H1 (cell line): ENCODE data around the gene MR1. TPM values are rescaled to one million over a fixed set of nuclear protein-coding genes. Genes with fewer than 3 reads are reported as not detected.

Experiments used
- CTCF ChIA-PET: fragments of 300-600 bp; sonication (Branson Sonifier 250); formaldehyde crosslinking; loops from one replicate; lab custom pipeline; 2021; ENCODE audit not compliant: partially characterized antibody; lab: Charles Lee
- POLR2A ChIA-PET: fragments of 300-600 bp; sonication (Branson Sonifier 250); formaldehyde crosslinking; loops from one replicate; lab custom pipeline; 2021; ENCODE audit warnings: inconsistent platforms; ENCODE audit not compliant: partially characterized antibody; lab: Charles Lee
- DNase-seq, 2 experiments: peaks; one replicate each; pipeline versions ENCODE4 v3.0.0 to v3.0.0-alpha.2; 2010 to 2022; ENCODE audit warnings: low spot score in 2 of 2, low read depth in 1 of 2, mixed read lengths in 1 of 2
- FAIRE-seq: peaks from 2 replicates; lab custom pipeline; 2011; peaks lifted over from hg19 to GRCh38; lab: Jason Lieb, UNC
- H2AFZ ChIP-seq: 2 replicates; pipeline ENCODE4 v1.8.1; 2012; ENCODE audit warnings: low read length, inconsistent platforms
- H2AK5ac ChIP-seq: 2 replicates; pipeline ENCODE4 v1.6.1; 2013; ENCODE audit warnings: low read depth, low read length
- H2BK120ac ChIP-seq: replicated peaks from 2 replicates; pipeline ENCODE3; 2013; ENCODE audit warnings: low read depth, low read length, inconsistent platforms
- H2BK12ac ChIP-seq: 2 replicates; pipeline ENCODE4 v1.6.1; 2013; ENCODE audit warnings: low read depth, low read length
- H2BK15ac ChIP-seq: 2 replicates; pipeline ENCODE4 v1.6.1; 2013; ENCODE audit warnings: low read length
- H2BK20ac ChIP-seq: 2 replicates; pipeline ENCODE4 v1.6.1; 2013; ENCODE audit warnings: low read length
- H2BK5ac ChIP-seq: 2 replicates; pipeline ENCODE4 v1.6.1; 2013; ENCODE audit warnings: low read depth, low read length
- H3K14ac ChIP-seq: 2 replicates; pipeline ENCODE4 v1.6.1; 2013; ENCODE audit warnings: inconsistent platforms; ENCODE audit not compliant: insufficient read length
- H3K18ac ChIP-seq: 2 replicates; pipeline ENCODE4 v1.6.1; 2013; ENCODE audit warnings: low read length; ENCODE audit errors: extremely low read depth
- H3K23ac ChIP-seq: 2 replicates; pipeline ENCODE4 v1.6.1; 2013; ENCODE audit warnings: inconsistent platforms; ENCODE audit not compliant: insufficient read length
- H3K23me2 ChIP-seq: 2 replicates; pipeline ENCODE4 v1.6.1; 2013; ENCODE audit warnings: low read depth, low read length
- H3K27ac ChIP-seq: 2 replicates; pipeline ENCODE4 v1.6.1; 2011; ENCODE audit warnings: low read depth, low read length, inconsistent platforms
- H3K27me3 ChIP-seq, 4 experiments: replicated peaks in 1 of 4; 1 replicate in 1 of 4; 2 replicates in 3 of 4; pipeline versions ENCODE4 v1.6.1 to v1.8.1; 2011 to 2013; ENCODE audit warnings: low read length in 3 of 4, mild to moderate bottlenecking in 3 of 4, inconsistent platforms in 2 of 4, mixed read lengths in 2 of 4, moderate library complexity in 1 of 4; ENCODE audit not compliant: control insufficient read depth in 3 of 4, insufficient read depth in 3 of 4; ENCODE audit errors: extremely low read depth in 1 of 4
- H3K36me3 ChIP-seq, 4 experiments: 2 replicates each; pipeline versions ENCODE4 v1.6.1 to v1.8.1; 2011 to 2013; ENCODE audit warnings: mild to moderate bottlenecking in 4 of 4, low read length in 3 of 4, moderate library complexity in 2 of 4, control low read depth in 1 of 4, inconsistent platforms in 1 of 4; ENCODE audit not compliant: insufficient read depth in 4 of 4, control insufficient read depth in 2 of 4
- H3K4ac ChIP-seq: replicated peaks from 2 replicates; pipeline ENCODE3; 2013; ENCODE audit warnings: low read length, low read depth, mixed read lengths, inconsistent platforms; ENCODE audit not compliant: insufficient read length
- H3K4me1 ChIP-seq, 4 experiments: replicated peaks in 1 of 4; 1 replicate in 1 of 4; 2 replicates in 3 of 4; pipeline versions ENCODE4 v1.6.1 to v1.8.1; 2011 to 2013; ENCODE audit warnings: low read length in 3 of 4, inconsistent platforms in 2 of 4, mixed read lengths in 1 of 4; ENCODE audit not compliant: insufficient read depth in 4 of 4, control insufficient read depth in 3 of 4
- H3K4me2 ChIP-seq, 2 experiments: 2 replicates each; pipeline versions ENCODE4 v1.6.1 to v1.8.1; 2011 to 2013; ENCODE audit warnings: low read depth in 2 of 2, low read length in 2 of 2, control low read depth in 1 of 2, inconsistent platforms in 1 of 2, mild to moderate bottlenecking in 1 of 2; ENCODE audit not compliant: insufficient read depth in 1 of 2
- H3K4me3 ChIP-seq, 4 experiments: fragments of 200-600, 300-600 bp in 1 of 4; sonication (generic), shearing (Covaris generic), sonication (Bioruptor Twin) in 1 of 4; 2 replicates each; pipeline versions ENCODE4 v1.5.1 to v1.8.1; 2011 to 2016; ENCODE audit warnings: low read length in 4 of 4, low read depth in 3 of 4, control low read depth in 2 of 4, inconsistent platforms in 2 of 4, mild to moderate bottlenecking in 2 of 4, mixed read lengths in 1 of 4, moderate library complexity in 1 of 4; ENCODE audit not compliant: insufficient read depth in 2 of 4; ENCODE audit errors: extremely low read depth in 1 of 4
- H3K56ac ChIP-seq: replicated peaks from 2 replicates; pipeline ENCODE3; 2013; ENCODE audit warnings: low read depth, mild to moderate bottlenecking, mixed read lengths, low read length, inconsistent platforms; ENCODE audit not compliant: insufficient read length
- H3K79me1 ChIP-seq: 2 replicates; pipeline ENCODE4 v1.6.1; 2013; ENCODE audit warnings: low read depth, low read length, control low read depth
- H3K79me2 ChIP-seq, 2 experiments: 2 replicates each; pipeline versions ENCODE4 v1.6.1 to v1.8.1; 2012 to 2013; ENCODE audit warnings: low read length in 2 of 2, mild to moderate bottlenecking in 2 of 2, inconsistent platforms in 1 of 2; ENCODE audit not compliant: insufficient read depth in 2 of 2, control insufficient read depth in 1 of 2
- H3K9ac ChIP-seq, 4 experiments: replicated peaks in 1 of 4; 1 replicate in 1 of 4; 2 replicates in 3 of 4; pipeline versions ENCODE4 v1.6.1 to v1.8.1; 2011 to 2013; ENCODE audit warnings: low read depth in 3 of 4, low read length in 3 of 4, control low read depth in 2 of 4, mild to moderate bottlenecking in 2 of 4, moderate library complexity in 2 of 4, inconsistent platforms in 1 of 4; ENCODE audit errors: extremely low read depth in 1 of 4
- H3K9me3 ChIP-seq, 2 experiments: 2 replicates each; pipeline versions ENCODE4 v1.6.1 to v1.8.1; 2012 to 2013; ENCODE audit warnings: mild to moderate bottlenecking in 2 of 2, moderate library complexity in 2 of 2, control low read depth in 1 of 2, inconsistent platforms in 1 of 2, low read depth in 1 of 2, low read length in 1 of 2, mixed read lengths in 1 of 2; ENCODE audit not compliant: insufficient read depth in 2 of 2
- H4K20me1 ChIP-seq, 2 experiments: replicated peaks in 1 of 2; 2 replicates each; pipeline versions ENCODE3 to v1.8.1; 2011 to 2013; ENCODE audit warnings: inconsistent platforms in 2 of 2, low read length in 2 of 2, mild to moderate bottlenecking in 1 of 2; ENCODE audit not compliant: insufficient read depth in 2 of 2, control insufficient read depth in 1 of 2
- H4K5ac ChIP-seq: 2 replicates; pipeline ENCODE4 v1.6.1; 2013; ENCODE audit warnings: low read length, low read depth, mixed read lengths, inconsistent platforms; ENCODE audit not compliant: insufficient read length
- H4K8ac ChIP-seq: 2 replicates; pipeline ENCODE4 v1.8.0; 2013; ENCODE audit warnings: mild to moderate bottlenecking, moderate library complexity, low read length, inconsistent platforms; ENCODE audit not compliant: insufficient read depth; ENCODE audit errors: extremely low read depth
- H4K91ac ChIP-seq: replicated peaks from 2 replicates; pipeline ENCODE3; 2013; ENCODE audit warnings: low read length, mixed read lengths, inconsistent platforms; ENCODE audit not compliant: insufficient read length
- CREB1 ChIP-seq: IDR thresholded peaks from 2 replicates; pipeline ENCODE4 v1.6.1; 2012; ENCODE audit warnings: inconsistent platforms
- RNF2 ChIP-seq: fragments of 200-900, 300-1000 bp; sonication (generic); IDR thresholded peaks from 2 replicates; pipeline ENCODE4 v1.7.1; 2016; ENCODE audit warnings: borderline replicate concordance, low read depth, mild to moderate bottlenecking, antibody characterized with exemption, low read length; ENCODE audit not compliant: poor library complexity, severe bottlenecking; ENCODE audit errors: missing control alignments
- USF2 ChIP-seq: IDR thresholded peaks from 2 replicates; pipeline ENCODE4 v1.6.1; 2011; ENCODE audit warnings: low read length, improper control_type of control experiment
- WGBS, 2 experiments: shearing (Covaris generic) in 1 of 2; methylation state at CpG; one replicate each; pipeline versions ENCODE4 v1.1.6 to v1.1.7; 2013 to 2015; ENCODE audit warnings: low lambda C conversion rate in 2 of 2, mixed read lengths in 2 of 2, inconsistent platforms in 1 of 2, low coverage in 1 of 2, missing lambda C conversion rate in 1 of 2; ENCODE audit not compliant: insufficient replicate concordance in 2 of 2, insufficient coverage in 1 of 2, insufficient read length in 1 of 2; ENCODE audit errors: extremely low coverage in 1 of 2, missing lambda C conversion rate in 1 of 2; 5-methylcytosine and 5-hydroxymethylcytosine counted together
- polyA plus RNA-seq, 7 experiments: library from polyadenylated mRNA; depleted of rRNA in 3 of 7; stranded (reverse) in 5 of 7; unstranded in 2 of 7; fragments of >200 nt in 5 of 7; fragments of 200-250 nt in 2 of 7; gene quantifications; 1 replicate in 5 of 7; 2 replicates in 1 of 7; 4 replicates in 1 of 7; pipeline versions ENCODE4 v1.2.1 to v1.2.3, GENCODE V29; 2011 to 2013; ENCODE audit warnings: missing spikeins in 2 of 7, mixed read lengths in 2 of 7
- total RNA-seq: library from RNA; stranded (reverse); fragmentation: NEBNext Ultra II Directional; extraction: Animal tissue kit (Norgen Biotek cat#: 25700); gene quantifications from 2 replicates; pipeline ENCODE4 v1.2.1, GENCODE V29; 2021

Gene MR1
- total and polyA plus RNA-seq, 2 of the 8 experiments (the other 6 are each of a cell fraction or from before 2014, with no cell fraction given), result 0.09 TPM; not detected in 1

- H2BK5ac ChIP-seq, result no peak overlapping the region
- H3K4me3 ChIP-seq, result no peak overlapping the region
- H3K27ac ChIP-seq, result no peak overlapping the region
- no peak overlapping the region for H3K23ac ChIP-seq
- H3K9me3 ChIP-seq, result no peaks in the 10 kb centered on the region
- H3K9ac ChIP-seq, result no peak overlapping the region
- no peaks in the 10 kb centered on the region for H3K79me1 ChIP-seq
- WGBS, 2 experiments, result 86% methylated on average over 2 of the region's 2 CpGs; no CpG with 5 or more reads in 1 of the 2 experiments
- no peak overlapping the region for H4K91ac ChIP-seq
- DNase-seq (no peak), FAIRE-seq (no peak)
- no peaks in the 10 kb centered on the region for H3K79me2 ChIP-seq
- CTCF ChIA-PET, result interaction anchor here (1.9 kb wide), 2 partner anchors 11 to 23 kb away, joined by 4 to 5 read pairs; no protein-coding TSS in a partner anchor
- H3K36me3 ChIP-seq, result no peaks in the 10 kb centered on the region
- no peak overlapping the region for H2BK12ac ChIP-seq
- no peak for TF ChIP-seq CREB1
- no peak for TF ChIP-seq RNF2
- no peak for TF ChIP-seq USF2
- H4K20me1 ChIP-seq, result no peaks in the 10 kb centered on the region
- H3K18ac ChIP-seq, result no peak overlapping the region
- no peaks in the 10 kb centered on the region for H3K27me3 ChIP-seq
- H3K23me2 ChIP-seq, result no peaks in the 10 kb centered on the region
- no peak overlapping the region for H3K14ac ChIP-seq
- H2BK120ac ChIP-seq, result no peak overlapping the region
- no peak overlapping the region for H3K56ac ChIP-seq
- H2AFZ ChIP-seq, result no peak overlapping the region
- H2BK15ac ChIP-seq, result no peak overlapping the region
- no peak overlapping the region for H3K4me2 ChIP-seq
- POLR2A ChIA-PET, result interaction anchor here (1.1 to 1.7 kb wide), 2 partner anchors 11 to 27 kb away, joined by 3 to 6 read pairs; partner anchors contain the start of gene IER5
- peaks cover 0 to 7% (median 1%) of the 10 kb centered on the region in 4 experiments; a peak in 5 of 7 replicates for H3K4me1 ChIP-seq
- no peak overlapping the region for H4K5ac ChIP-seq
- no peak overlapping the region for H4K8ac ChIP-seq
- no peak overlapping the region for H3K4ac ChIP-seq
- H2AK5ac ChIP-seq, result no peak overlapping the region
- H2BK20ac ChIP-seq, result no peak overlapping the region
Measured at GRCh38 chr1:181061487-181061886, 27.7 kb downstream of the MR1 start.
